Measurements from ENCODE around the gene SLC9A3.

The SLC9A3 gene

DNA sequence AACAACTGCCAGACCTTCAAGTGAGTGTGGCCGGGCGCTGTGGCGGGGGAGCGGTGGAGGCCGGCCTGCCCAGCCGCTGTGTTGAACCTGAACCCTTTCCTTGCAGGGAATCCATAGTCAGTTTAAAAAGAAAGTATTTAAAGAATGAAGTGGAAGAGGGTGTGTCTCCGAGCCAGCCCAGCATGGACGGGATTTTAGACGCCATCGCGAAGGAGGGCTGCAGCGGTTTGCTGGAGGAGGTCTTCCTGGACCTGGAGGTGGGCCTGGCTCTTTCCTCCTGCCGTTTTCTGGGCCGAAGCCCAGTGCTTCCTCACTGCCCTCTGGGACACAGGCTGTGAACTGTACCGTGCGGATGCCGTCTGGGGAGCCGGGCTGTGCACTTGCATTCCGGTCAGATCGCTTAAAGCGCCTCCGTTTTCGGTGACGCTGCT is 62.2 kb downstream of the SLC9A3 start:
- DNase-seq (ENCODE audit: insufficient read length, low spot score): no peak
- TF ChIP-seq POU2F2 (IDR thresholded peaks at IDR 0.05; ENCODE audit: low read depth, low read length) (no peak), POLR2A (IDR thresholded peaks at IDR 0.05; ENCODE audit: low read depth, low read length) (no peak), POLR2AphosphoS5 (IDR thresholded peaks at IDR 0.05; ENCODE audit: low read depth, low read length) (no peak), SPI1 (IDR thresholded peaks at IDR 0.05; ENCODE audit: low read depth, low read length) (no peak), PAX5 (IDR thresholded peaks at IDR 0.05; ENCODE audit: insufficient read depth, low read length, severe bottlenecking) (no peak), TAF1 (IDR thresholded peaks at IDR 0.05; ENCODE audit: low read depth, low read length) (no peak)
- no peak for FAIRE-seq

DNA sequence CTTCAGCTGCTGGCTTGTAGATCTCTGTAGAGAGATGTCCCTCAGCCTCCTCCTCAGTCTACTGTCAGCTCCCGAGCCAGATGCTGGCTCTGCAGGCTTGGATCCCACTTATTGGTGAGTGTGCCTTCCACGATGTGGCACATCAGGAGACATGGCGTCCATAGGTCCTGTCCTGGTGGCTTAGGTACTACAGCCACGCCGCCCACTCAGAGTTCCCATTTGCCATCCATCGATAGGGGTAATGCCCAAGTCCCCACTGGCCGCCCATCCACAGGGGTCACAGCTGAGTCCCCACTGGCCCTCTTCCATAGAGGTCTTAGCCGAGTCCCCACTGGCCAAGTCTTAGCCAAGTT is 64.0 kb downstream of the SLC9A3 start:
- no peak for FAIRE-seq
- TF ChIP-seq PAX5 (IDR thresholded peaks at IDR 0.05; ENCODE audit: insufficient read depth, low read length, severe bottlenecking) (no peak), SPI1 (IDR thresholded peaks at IDR 0.05; ENCODE audit: low read depth, low read length) (no peak), POLR2A (IDR thresholded peaks at IDR 0.05; ENCODE audit: low read depth, low read length) (no peak), TAF1 (IDR thresholded peaks at IDR 0.05; ENCODE audit: low read depth, low read length) (no peak), POU2F2 (IDR thresholded peaks at IDR 0.05; ENCODE audit: low read depth, low read length) (no peak), POLR2AphosphoS5 (IDR thresholded peaks at IDR 0.05; ENCODE audit: low read depth, low read length) (no peak)
- no peak for DNase-seq (ENCODE audit: insufficient read length, low spot score)

DNA sequence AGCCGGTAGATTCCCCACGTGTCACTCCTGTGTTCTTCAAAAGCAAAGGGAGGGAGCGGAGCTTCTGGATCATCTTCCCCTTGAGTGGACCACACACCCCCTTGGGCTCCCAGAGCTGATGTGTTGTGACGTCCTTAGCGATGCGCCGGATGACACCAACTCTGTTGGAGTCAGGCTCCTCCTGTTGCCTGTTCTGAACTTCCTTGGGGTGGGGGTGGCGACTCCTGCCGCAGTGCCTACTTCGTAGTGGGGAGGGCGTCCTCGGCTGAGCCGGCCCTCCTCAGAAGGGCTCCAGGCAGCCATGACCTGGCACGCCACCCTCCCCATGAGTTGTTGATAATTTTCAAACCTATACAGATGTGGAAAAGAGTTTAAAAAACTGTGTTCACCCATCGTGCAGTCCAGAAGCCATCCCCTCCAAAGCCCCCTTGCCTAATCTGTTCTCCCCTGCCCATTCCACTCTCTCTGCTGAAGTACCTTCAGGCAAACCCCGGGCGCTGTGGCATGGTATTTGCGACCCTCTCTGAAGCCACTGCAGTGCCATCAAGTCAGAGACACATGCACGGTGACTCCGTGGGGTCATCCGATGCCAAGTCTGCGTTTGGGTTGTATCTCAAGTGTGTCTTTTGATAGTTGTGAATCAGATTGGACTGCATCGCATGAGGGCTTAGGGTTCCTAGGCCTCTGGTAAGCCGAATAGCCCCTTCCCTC is 64.5 kb downstream of the SLC9A3 start:
- FAIRE-seq (no peak), DNase-seq (ENCODE audit: insufficient read length, low spot score) (no peak)
- TF ChIP-seq POLR2A (IDR thresholded peaks at IDR 0.05; ENCODE audit: low read depth, low read length) (no peak), TAF1 (IDR thresholded peaks at IDR 0.05; ENCODE audit: low read depth, low read length) (no peak), POU2F2 (IDR thresholded peaks at IDR 0.05; ENCODE audit: low read depth, low read length) (no peak), POLR2AphosphoS5 (IDR thresholded peaks at IDR 0.05; ENCODE audit: low read depth, low read length) (no peak), SPI1 (IDR thresholded peaks at IDR 0.05; ENCODE audit: low read depth, low read length) (no peak), PAX5 (IDR thresholded peaks at IDR 0.05; ENCODE audit: insufficient read depth, low read length, severe bottlenecking) (no peak)

GRCh38 chr5:458547-459353 is 65.5 kb downstream of the SLC9A3 start:
- DNase-seq (ENCODE audit: insufficient read length, low spot score): no peak
- FAIRE-seq: no peak
- TF ChIP-seq POLR2A (IDR thresholded peaks at IDR 0.05; ENCODE audit: low read depth, low read length) (no peak), TAF1 (IDR thresholded peaks at IDR 0.05; ENCODE audit: low read depth, low read length) (no peak), POU2F2 (IDR thresholded peaks at IDR 0.05; ENCODE audit: low read depth, low read length) (no peak), SPI1 (IDR thresholded peaks at IDR 0.05; ENCODE audit: low read depth, low read length) (no peak), POLR2AphosphoS5 (IDR thresholded peaks at IDR 0.05; ENCODE audit: low read depth, low read length) (no peak), PAX5 (IDR thresholded peaks at IDR 0.05; ENCODE audit: insufficient read depth, low read length, severe bottlenecking) (no peak)

GRCh38 chr5:457195-457961 is 66.9 kb downstream of the SLC9A3 start:
- FAIRE-seq (no peak), DNase-seq (ENCODE audit: insufficient read length, low spot score) (no peak)
- TF ChIP-seq POLR2AphosphoS5 (IDR thresholded peaks at IDR 0.05; ENCODE audit: low read depth, low read length): no peak
- TF ChIP-seq POLR2A (IDR thresholded peaks at IDR 0.05; ENCODE audit: low read depth, low read length): no peak
- TF ChIP-seq TAF1 (IDR thresholded peaks at IDR 0.05; ENCODE audit: low read depth, low read length): no peak
- TF ChIP-seq SPI1 (IDR thresholded peaks at IDR 0.05; ENCODE audit: low read depth, low read length): no peak
- no peak for TF ChIP-seq POU2F2 (IDR thresholded peaks at IDR 0.05; ENCODE audit: low read depth, low read length)
- no peak for TF ChIP-seq PAX5 (IDR thresholded peaks at IDR 0.05; ENCODE audit: insufficient read depth, low read length, severe bottlenecking)

- TF ChIP-seq SPI1 (IDR thresholded peaks at IDR 0.05; ENCODE audit: low read depth, low read length) (no peak), PAX5 (IDR thresholded peaks at IDR 0.05; ENCODE audit: insufficient read depth, low read length, severe bottlenecking) (no peak), POLR2AphosphoS5 (IDR thresholded peaks at IDR 0.05; ENCODE audit: low read depth, low read length) (no peak), POU2F2 (IDR thresholded peaks at IDR 0.05; ENCODE audit: low read depth, low read length) (no peak), TAF1 (IDR thresholded peaks at IDR 0.05; ENCODE audit: low read depth, low read length) (no peak)
- no peak for FAIRE-seq
- no peak for DNase-seq (ENCODE audit: insufficient read length, low spot score)
Measured at GRCh38 chr5:456351-457194, 67.7 kb downstream of the SLC9A3 start.

DNA sequence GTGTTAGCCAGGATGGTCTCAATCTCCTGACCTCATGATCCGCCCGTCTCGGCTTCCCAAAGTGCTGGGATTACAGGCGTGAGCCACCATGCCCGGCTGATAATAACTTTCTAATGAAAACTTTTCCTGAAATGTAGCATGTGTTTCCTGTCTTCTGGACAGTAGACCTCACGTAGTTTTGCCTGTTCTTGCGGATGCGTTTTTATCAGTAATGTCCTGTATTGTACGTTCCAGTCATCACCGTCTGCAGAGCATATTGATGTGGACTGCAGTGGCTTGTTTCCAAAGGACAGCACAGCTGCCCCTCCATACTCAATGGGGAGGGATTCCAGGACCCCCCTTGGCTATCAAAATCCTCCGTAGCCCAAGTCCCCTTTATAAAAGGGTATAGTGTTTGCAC is 68.4 kb downstream of the SLC9A3 start:
- FAIRE-seq (no peak), DNase-seq (ENCODE audit: insufficient read length, low spot score) (no peak)
- TF ChIP-seq POU2F2 (IDR thresholded peaks at IDR 0.05; ENCODE audit: low read depth, low read length): no peak
- no peak for TF ChIP-seq TAF1 (IDR thresholded peaks at IDR 0.05; ENCODE audit: low read depth, low read length)

GRCh38 chr5:454936-455335 is 69.3 kb downstream of the SLC9A3 start:
- TF ChIP-seq POLR2AphosphoS5 (IDR thresholded peaks at IDR 0.05; ENCODE audit: low read depth, low read length): no peak
- no peak for TF ChIP-seq POLR2A (IDR thresholded peaks at IDR 0.05; ENCODE audit: low read depth, low read length)
- TF ChIP-seq TAF1 (IDR thresholded peaks at IDR 0.05; ENCODE audit: low read depth, low read length): no peak
- TF ChIP-seq POU2F2 (IDR thresholded peaks at IDR 0.05; ENCODE audit: low read depth, low read length): no peak
- no peak for TF ChIP-seq SPI1 (IDR thresholded peaks at IDR 0.05; ENCODE audit: low read depth, low read length)
- no peak for TF ChIP-seq PAX5 (IDR thresholded peaks at IDR 0.05; ENCODE audit: insufficient read depth, low read length, severe bottlenecking)
- FAIRE-seq (no peak), DNase-seq (ENCODE audit: insufficient read length, low spot score) (no peak)
